Myocyte (in vitro differentiated cells): Measurements from ENCODE around the gene AGPAT2. TPM values are rescaled to one million over a fixed set of nuclear protein-coding genes. Genes with fewer than 3 reads are reported as not detected.

Experiments used
- DNase-seq: peaks from one replicate; pipeline ENCODE4 v3.0.0-alpha.2; 2012; ENCODE audit warnings: low read depth
- polyA plus RNA-seq: library from polyadenylated mRNA; unstranded; fragments of >200 nt; gene quantifications from one replicate; pipeline ENCODE4 v1.2.1, GENCODE V29; 2012; ENCODE audit warnings: missing spikeins
- total RNA-seq: library from RNA; depleted of rRNA; stranded (reverse); fragments of >200 nt; gene quantifications from 2 replicates; pipeline ENCODE4 v1.2.3, GENCODE V29; 2014

AGPAT2 gene
- total RNA-seq, result 21.3 and 35.5 TPM in 2 replicates
- polyA plus RNA-seq, result 37.0 TPM

DNA sequence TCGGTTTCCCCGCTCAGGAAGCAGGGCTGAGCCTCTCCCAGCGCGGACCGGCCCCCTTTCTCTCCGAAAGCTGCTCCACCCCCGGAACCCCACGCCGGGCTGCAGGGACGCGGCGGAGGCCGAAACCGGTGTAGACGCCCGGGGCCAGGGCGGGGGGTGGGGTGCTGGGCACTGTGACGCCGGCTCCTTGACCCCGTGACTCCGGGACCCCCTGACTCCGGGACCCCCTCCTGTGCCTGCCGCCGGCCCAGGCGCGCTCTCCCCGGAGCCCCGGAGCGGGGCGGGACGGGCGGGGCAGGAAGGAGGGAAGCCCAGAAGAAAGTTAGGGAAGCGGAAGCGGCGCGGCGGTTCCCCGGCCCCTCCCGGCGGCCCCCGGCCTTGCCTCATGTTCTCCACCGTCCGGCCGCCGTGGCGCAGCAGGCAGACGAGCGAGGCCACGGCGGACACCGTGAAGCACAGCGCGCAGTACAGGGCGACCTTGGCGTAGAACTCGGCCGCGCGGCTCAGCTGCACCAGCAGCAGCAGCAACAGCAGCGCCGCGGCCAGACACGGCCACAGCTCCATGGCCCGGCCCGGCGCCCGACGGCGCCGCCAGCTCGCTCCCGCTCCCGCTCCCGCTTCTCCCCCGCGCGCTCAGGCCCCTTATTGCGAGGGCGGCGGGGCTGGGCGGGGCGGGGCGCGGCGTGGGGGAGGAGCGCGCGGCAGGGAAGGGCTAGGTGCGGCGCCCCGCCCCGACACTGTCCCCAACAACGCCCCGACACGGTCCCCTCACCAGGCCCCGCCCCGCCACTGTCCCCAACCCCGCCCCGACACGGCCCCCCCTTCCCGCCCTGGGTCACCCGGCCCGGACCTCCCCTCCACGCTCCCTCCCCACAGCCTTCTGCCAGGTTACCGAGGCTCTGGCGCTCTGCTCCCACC, at the start of gene AGPAT2:
Gene AGPAT2, minus strand, starts transcription at position 664 of the 918 bp plus-strand sequence. Its CDS starts 100 bp downstream, at position 564.
- DNase-seq, result peak; percentile 56

DNA sequence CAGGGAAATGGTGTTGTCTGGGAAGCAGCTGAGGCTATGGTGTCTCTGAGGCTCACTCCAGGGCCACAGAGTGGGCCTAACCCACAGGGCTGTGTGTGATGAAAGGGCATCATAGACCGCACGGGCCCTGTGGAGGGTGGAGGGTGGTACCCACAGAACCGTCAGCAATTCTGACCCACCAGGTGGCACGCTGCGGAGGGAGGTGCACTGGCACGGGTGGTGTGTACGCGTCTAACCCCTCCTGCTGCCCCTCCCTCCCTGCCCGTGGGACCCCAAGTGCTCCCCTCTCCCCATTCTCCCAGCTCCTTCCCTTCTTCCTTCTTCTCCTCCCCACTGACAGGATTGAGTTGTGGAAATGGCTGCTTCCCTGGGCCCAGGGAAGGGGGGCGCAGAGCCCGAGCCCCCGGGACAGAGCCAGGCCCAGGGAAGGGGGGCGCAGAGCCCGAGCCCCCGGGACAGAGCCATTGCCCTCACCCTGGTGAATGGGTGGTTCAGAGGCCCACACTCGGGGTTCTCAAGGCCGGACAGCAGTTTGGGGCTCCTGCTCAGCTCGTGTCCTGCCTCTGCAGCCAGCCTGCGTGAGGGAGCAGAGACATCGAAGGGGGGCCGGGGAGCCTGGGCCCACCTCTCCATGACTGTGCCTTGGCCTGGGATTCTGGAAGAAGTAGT, 48.7 kb upstream of the AGPAT2 start:
- DNase-seq, result no peak

- no peak for DNase-seq
Measured at GRCh38 chr9:136734837-136735496, 47.7 kb upstream of the AGPAT2 start.

- DNase-seq, result no peak
Measured at GRCh38 chr9:136733611-136734010, 46.4 kb upstream of the AGPAT2 start.

DNA sequence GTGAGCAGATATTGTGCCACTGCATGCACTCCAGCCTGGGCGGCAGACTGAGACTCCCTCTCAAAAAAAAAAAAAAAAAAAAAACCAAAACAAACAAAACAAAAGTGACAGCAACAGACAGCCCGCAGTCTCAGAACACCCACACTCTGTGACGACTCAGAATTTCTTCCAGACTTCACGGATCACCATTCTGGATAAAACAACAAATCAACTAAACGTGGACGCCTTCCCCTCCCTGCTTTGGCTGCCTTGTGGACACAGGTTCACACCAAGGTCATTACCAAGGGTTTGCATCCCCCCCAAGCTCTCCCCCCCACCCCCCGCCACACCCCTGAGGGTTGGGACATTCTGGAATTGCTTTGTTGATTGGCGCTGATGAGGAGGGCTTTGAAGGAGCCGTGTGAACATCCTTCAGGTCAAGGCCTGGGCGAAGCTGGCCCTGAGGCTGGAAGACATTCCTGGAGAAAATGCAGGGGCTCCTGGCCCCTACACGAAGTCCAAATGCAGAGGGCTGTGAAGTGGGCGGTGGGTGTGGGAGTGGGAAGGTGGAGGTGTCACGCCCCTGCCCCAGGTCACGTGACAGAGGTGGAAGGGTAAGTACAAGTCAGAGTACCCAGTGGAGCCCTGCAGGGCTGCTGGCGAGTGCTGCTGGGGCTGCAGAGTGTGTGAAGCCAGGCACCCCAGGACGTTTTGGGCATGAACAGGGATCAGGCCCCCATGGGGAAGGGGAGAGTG, 45.4 kb upstream of the AGPAT2 start:
- DNase-seq, result no peak

GRCh38 chr9:136729926-136730325, 42.7 kb upstream of the AGPAT2 start:
- no peak for DNase-seq

DNA sequence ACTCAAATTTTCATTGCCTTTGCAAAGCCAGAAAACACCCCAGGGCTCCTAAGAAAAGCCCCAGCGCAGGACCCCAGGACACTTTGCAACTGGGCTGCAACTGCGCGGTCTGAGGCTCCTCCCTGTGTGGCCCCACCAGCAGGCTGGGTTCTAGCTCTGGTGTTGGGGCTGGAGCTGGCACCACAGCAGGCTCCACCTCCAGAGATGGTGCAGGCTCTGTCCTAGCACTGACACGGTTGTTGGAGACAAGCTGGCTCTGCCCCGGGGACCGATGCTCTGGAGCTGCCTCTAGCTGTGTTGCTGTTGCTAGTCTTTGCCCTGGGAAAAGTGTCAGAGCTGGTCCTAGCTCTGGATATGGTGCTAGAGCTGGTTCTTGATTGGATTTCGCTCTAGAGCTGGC, 41.9 kb upstream of the AGPAT2 start:
- no peak for DNase-seq

GRCh38 chr9:136728548-136729123, 41.4 kb upstream of the AGPAT2 start:
- peak; percentile 46 for DNase-seq

- DNase-seq, result peak; percentile 89
Measured at GRCh38 chr9:136728080-136728547, 40.9 kb upstream of the AGPAT2 start.

DNA sequence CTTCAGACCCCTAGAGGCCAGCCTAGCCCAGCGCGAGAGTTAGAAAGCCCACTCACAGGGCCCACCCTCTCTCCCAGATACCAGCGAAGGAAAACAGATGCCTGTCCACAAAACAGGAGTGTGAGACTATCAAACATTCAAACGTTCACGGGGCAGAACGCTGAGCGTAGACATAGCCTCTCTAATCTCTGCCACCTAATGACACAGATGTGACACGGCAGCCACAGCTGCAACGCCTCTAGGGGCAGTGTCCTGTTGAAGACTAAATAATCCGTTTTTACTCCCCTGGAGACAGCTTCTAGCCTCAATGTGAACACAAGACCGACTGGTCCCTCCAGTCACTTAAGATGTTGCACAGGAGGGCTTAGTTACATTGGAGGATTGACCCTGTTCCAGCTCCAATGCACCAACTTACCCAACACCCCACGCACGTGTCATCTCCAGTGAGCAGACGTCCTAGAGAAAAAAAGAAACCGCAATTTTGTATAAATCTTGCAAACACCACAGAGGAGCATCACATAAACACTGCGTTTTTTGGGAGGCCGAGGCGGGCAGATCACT, 39.5 kb upstream of the AGPAT2 start:
- DNase-seq, result peak; percentile 31

DNA sequence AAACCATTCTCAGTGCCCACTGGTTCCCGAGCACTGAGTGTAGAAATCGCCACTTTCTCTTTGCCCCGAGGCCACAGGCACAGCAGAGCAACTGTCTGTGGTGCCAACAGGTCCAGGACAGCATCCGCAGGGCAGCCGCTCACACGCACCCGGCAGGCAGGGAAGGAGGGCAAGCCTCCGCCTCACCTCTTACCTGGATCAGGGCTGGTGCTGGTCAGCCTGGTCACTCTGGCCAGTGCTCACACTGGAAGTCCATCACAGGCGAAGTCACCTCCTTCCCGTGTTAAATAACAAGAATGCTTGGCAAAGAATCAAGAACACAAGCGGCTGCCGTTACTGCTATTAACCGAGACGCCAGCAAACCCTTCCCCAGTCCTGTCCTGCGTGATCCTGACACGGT, 38.9 kb upstream of the AGPAT2 start:
- DNase-seq, result no peak

GRCh38 chr9:136725612-136726011, 38.4 kb upstream of the AGPAT2 start:
- DNase-seq, result no peak

- DNase-seq, result no peak
Measured at GRCh38 chr9:136724772-136725171, 37.5 kb upstream of the AGPAT2 start.

DNA sequence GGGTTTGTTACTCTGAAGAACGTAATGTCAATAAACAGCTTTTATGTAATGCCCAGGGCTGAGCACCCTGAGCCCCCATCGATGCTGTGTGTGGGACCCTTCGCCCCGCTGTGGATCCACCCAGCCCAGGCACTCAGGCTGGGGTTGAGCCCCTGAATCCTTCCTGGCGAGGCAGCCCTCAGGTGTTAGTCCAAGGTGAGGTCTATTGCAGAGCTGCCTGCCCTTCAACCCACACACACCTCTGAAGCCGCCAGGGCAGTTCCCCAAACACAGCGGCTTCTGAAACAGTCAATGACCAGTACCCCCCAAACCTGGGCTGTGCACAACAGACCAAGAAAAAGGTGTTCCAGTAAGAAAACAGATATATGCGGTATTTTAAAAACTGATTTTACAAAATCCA, 36.7 kb upstream of the AGPAT2 start:
- DNase-seq, result no peak

DNA sequence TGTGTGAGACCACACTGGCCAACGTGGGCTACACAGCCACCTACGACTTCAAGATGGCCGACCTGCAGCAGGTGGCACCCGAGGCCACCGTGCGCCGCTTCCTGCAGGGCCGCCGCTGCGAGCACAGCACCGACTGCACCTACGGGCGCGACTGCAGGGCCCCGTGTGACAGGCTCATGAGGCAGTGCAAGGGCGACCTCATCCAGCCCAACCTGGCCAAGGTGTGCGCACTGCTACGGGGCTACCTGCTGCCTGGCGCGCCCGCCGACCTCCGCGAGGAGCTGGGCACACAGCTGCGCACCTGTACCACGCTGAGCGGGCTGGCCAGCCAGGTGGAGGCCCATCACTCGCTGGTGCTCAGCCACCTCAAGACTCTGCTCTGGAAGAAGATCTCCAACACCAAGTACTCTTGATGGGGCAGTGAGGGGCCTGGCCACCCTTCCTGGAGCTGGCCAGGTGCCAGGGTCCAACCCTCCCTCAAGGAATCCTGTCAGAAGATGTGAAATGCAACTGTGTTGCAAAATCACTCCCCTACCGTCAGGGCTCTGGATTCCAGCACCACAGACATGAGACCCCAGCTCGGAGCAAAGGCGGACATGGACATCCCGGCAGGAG, 36.2 kb upstream of the AGPAT2 start:
- DNase-seq, result no peak

DNA sequence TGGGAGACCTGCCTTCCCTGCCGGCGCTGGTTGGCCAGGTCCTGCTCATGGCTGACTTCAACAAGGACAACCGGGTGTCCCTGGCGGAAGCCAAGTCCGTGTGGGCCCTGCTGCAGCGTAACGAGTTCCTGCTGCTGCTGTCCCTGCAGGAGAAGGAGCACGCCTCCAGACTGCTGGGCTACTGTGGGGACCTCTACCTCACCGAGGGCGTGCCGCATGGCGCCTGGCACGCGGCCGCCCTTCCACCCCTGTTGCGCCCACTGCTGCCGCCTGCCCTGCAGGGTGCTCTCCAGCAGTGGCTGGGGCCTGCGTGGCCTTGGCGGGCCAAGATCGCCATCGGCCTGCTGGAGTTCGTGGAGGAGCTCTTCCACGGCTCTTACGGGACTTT, 35.7 kb upstream of the AGPAT2 start:
- no peak for DNase-seq

GRCh38 chr9:136722093-136722968, 35.1 kb upstream of the AGPAT2 start:
- DNase-seq, result no peak

DNA sequence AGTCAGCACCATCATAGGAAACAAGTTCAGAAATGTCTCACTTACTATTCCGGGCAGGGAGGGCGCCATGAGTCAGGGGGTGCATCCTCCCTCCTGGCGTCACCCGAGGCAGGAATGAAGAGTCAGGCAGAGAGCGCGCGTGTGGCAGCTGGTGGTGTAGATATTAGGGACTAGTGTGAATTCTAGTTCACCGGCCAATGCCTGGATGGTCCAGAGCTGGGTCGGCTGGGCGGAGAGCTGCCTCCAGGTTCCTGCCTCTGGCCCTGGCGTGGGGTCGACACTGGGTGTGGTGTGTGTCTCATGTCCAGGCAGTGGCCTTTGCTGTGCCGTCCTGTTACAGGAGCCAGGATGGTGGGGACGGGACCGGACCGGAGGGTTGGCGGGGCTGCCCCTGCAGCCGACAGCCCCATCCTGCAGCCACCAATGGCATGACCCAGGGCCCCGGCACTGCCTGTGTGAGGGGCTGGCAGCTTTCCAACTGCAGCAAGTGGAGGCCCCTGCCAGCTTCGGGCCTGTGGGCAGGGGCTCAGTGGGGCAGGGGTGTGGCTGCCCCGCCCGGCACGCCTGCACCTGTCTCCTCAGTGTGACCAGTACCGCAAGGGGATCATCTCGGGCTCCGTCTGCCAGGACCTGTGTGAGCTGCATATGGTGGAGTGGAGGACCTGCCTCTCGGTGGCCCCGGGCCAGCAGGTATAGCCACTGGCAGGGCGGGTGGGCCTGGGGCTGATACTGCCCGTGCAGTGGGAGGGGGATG, 34.3 kb upstream of the AGPAT2 start:
- peak; percentile 55 for DNase-seq
